SK-N-SH treated with all-trans-retinoic acid at 6 μM for 48 hours (cell line): Measurements from ENCODE around the gene FIBCD1.

Source experiments
- CREB5 ChIP-seq: fragments of 250-450 bp; sonication (Bioruptor Pico); IDR thresholded peaks from 2 replicates; pipeline ENCODE4 v1.5.1; 2020; ENCODE audit warnings: low read depth, mild to moderate bottlenecking, moderate library complexity
- CSDC2 ChIP-seq: fragments of 250-450 bp; sonication (Bioruptor Pico); IDR thresholded peaks from 2 replicates; pipeline ENCODE4 v1.5.0; 2020; ENCODE audit warnings: mild to moderate bottlenecking, moderate library complexity
- PATZ1 ChIP-seq: fragments of 250-450 bp; sonication (Bioruptor Pico); IDR thresholded peaks from 2 replicates; pipeline ENCODE4 v1.8.0; 2020; ENCODE audit warnings: mild to moderate bottlenecking, moderate library complexity, borderline replicate concordance
- TSHZ2 ChIP-seq: fragments of 250-450 bp; sonication (Bioruptor Pico); IDR thresholded peaks from 2 replicates; pipeline ENCODE4 v1.5.0; 2020; ENCODE audit warnings: mild to moderate bottlenecking, moderate library complexity

GRCh38 chr9:130923611-130924447 is 15.2 kb downstream of the FIBCD1 start:
- TF ChIP-seq PATZ1 (CRISPR knock-in tag), result no peak
- no peak for TF ChIP-seq TSHZ2 (CRISPR knock-in tag)
- no peak for TF ChIP-seq CREB5 (CRISPR knock-in tag)
- no peak for TF ChIP-seq CSDC2 (CRISPR knock-in tag)
